ENCODE measurements around the gene CPSF4.

Gene CPSF4

DNA sequence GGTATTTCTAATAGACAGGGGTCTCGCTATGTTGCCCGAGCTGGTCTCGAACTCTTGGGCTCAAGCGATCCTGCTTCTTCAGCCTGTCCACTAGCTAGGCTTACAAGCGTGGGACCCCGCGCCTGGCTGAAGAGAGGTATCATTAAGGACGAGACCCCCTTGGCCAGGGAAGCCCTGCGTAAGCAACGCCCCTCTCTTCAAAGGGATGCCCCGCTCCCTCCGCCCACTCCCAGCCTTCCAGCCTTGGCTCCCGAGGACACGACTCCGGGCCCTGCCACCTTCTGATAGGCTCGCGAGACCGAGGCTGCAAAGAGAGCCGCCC is 65.5 kb downstream of the CPSF4 start (continued):
- TF ChIP-seq, protein P1, sequence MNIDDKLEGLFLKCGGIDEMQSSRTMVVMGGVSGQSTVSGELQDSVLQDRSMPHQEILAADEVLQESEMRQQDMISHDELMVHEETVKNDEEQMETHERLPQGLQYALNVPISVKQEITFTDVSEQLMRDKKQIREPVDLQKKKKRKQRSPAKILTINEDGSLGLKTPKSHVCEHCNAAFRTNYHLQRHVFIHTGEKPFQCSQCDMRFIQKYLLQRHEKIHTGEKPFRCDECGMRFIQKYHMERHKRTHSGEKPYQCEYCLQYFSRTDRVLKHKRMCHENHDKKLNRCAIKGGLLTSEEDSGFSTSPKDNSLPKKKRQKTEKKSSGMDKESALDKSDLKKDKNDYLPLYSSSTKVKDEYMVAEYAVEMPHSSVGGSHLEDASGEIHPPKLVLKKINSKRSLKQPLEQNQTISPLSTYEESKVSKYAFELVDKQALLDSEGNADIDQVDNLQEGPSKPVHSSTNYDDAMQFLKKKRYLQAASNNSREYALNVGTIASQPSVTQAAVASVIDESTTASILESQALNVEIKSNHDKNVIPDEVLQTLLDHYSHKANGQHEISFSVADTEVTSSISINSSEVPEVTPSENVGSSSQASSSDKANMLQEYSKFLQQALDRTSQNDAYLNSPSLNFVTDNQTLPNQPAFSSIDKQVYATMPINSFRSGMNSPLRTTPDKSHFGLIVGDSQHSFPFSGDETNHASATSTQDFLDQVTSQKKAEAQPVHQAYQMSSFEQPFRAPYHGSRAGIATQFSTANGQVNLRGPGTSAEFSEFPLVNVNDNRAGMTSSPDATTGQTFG (tag by site-specific recombination; IDR thresholded peaks at IDR 0.05; ENCODE audit: borderline replicate concordance) = no peak
- TF ChIP-seq, protein P2, sequence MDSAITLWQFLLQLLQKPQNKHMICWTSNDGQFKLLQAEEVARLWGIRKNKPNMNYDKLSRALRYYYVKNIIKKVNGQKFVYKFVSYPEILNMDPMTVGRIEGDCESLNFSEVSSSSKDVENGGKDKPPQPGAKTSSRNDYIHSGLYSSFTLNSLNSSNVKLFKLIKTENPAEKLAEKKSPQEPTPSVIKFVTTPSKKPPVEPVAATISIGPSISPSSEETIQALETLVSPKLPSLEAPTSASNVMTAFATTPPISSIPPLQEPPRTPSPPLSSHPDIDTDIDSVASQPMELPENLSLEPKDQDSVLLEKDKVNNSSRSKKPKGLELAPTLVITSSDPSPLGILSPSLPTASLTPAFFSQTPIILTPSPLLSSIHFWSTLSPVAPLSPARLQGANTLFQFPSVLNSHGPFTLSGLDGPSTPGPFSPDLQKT (IDR thresholded peaks at IDR 0.05; ENCODE audit: borderline replicate concordance, low read depth, low read length) = no peak
- TF ChIP-seq, protein P3, sequence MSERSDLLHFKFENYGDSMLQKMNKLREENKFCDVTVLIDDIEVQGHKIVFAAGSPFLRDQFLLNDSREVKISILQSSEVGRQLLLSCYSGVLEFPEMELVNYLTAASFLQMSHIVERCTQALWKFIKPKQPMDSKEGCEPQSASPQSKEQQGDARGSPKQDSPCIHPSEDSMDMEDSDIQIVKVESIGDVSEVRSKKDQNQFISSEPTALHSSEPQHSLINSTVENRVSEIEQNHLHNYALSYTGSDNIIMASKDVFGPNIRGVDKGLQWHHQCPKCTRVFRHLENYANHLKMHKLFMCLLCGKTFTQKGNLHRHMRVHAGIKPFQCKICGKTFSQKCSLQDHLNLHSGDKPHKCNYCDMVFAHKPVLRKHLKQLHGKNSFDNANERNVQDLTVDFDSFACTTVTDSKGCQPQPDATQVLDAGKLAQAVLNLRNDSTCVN (tag by site-specific recombination; optimal IDR thresholded peaks at IDR 0.05) = no peak
- TF ChIP-seq ZNF610 (tag by site-specific recombination; IDR thresholded peaks at IDR 0.05; ENCODE audit: borderline replicate concordance) = no peak
- TF ChIP-seq, protein P4, sequence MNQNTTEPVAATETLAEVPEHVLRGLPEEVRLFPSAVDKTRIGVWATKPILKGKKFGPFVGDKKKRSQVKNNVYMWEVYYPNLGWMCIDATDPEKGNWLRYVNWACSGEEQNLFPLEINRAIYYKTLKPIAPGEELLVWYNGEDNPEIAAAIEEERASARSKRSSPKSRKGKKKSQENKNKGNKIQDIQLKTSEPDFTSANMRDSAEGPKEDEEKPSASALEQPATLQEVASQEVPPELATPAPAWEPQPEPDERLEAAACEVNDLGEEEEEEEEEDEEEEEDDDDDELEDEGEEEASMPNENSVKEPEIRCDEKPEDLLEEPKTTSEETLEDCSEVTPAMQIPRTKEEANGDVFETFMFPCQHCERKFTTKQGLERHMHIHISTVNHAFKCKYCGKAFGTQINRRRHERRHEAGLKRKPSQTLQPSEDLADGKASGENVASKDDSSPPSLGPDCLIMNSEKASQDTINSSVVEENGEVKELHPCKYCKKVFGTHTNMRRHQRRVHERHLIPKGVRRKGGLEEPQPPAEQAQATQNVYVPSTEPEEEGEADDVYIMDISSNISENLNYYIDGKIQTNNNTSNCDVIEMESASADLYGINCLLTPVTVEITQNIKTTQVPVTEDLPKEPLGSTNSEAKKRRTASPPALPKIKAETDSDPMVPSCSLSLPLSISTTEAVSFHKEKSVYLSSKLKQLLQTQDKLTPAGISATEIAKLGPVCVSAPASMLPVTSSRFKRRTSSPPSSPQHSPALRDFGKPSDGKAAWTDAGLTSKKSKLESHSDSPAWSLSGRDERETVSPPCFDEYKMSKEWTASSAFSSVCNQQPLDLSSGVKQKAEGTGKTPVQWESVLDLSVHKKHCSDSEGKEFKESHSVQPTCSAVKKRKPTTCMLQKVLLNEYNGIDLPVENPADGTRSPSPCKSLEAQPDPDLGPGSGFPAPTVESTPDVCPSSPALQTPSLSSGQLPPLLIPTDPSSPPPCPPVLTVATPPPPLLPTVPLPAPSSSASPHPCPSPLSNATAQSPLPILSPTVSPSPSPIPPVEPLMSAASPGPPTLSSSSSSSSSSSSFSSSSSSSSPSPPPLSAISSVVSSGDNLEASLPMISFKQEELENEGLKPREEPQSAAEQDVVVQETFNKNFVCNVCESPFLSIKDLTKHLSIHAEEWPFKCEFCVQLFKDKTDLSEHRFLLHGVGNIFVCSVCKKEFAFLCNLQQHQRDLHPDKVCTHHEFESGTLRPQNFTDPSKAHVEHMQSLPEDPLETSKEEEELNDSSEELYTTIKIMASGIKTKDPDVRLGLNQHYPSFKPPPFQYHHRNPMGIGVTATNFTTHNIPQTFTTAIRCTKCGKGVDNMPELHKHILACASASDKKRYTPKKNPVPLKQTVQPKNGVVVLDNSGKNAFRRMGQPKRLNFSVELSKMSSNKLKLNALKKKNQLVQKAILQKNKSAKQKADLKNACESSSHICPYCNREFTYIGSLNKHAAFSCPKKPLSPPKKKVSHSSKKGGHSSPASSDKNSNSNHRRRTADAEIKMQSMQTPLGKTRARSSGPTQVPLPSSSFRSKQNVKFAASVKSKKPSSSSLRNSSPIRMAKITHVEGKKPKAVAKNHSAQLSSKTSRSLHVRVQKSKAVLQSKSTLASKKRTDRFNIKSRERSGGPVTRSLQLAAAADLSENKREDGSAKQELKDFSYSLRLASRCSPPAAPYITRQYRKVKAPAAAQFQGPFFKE (tag by site-specific recombination; IDR thresholded peaks at IDR 0.05; ENCODE audit: borderline replicate concordance) = no peak
- peak; percentile 68; the same call in 1 of the 2 replicates for TF ChIP-seq EGR2 (tag by site-specific recombination; IDR thresholded peaks at IDR 0.05; ENCODE audit: low read depth)
- TF ChIP-seq ZNF664 (tag by site-specific recombination; IDR thresholded peaks at IDR 0.05) = no peak
- no peak for TF ChIP-seq SP3 (tag by site-specific recombination; IDR thresholded peaks at IDR 0.05)
- TF ChIP-seq ZNF248 (tag by site-specific recombination; IDR thresholded peaks at IDR 0.05) = no peak
- TF ChIP-seq ZNF391 (tag by site-specific recombination; IDR thresholded peaks at IDR 0.05; ENCODE audit: borderline replicate concordance, low read depth) = 0 out of 2 replicates have a peak, but pooled peaks have one; percentile 14
- TF ChIP-seq, protein P5, sequence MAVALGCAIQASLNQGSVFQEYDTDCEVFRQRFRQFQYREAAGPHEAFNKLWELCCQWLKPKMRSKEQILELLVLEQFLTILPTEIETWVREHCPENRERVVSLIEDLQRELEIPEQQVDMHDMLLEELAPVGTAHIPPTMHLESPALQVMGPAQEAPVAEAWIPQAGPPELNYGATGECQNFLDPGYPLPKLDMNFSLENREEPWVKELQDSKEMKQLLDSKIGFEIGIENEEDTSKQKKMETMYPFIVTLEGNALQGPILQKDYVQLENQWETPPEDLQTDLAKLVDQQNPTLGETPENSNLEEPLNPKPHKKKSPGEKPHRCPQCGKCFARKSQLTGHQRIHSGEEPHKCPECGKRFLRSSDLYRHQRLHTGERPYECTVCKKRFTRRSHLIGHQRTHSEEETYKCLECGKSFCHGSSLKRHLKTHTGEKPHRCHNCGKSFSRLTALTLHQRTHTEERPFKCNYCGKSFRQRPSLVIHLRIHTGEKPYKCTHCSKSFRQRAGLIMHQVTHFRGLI (tag by site-specific recombination; IDR thresholded peaks at IDR 0.05) = no peak
- TF ChIP-seq ZNF701 (tag by site-specific recombination; IDR thresholded peaks at IDR 0.05) = no peak
- TF ChIP-seq YY1 (tag by site-specific recombination; IDR thresholded peaks at IDR 0.05) = no peak
- no peak for TF ChIP-seq ZNF677 (tag by site-specific recombination; IDR thresholded peaks at IDR 0.05)
- no peak for TF ChIP-seq ZSCAN30 (tag by site-specific recombination; IDR thresholded peaks at IDR 0.05)
- TF ChIP-seq KLF16 (tag by site-specific recombination; IDR thresholded peaks at IDR 0.05) = 0 out of 2 replicates have a peak, but pooled peaks have one; percentile 41
- TF ChIP-seq ZBTB21 (tag by site-specific recombination; IDR thresholded peaks at IDR 0.05) = no peak
- TF ChIP-seq SP2 (tag by site-specific recombination; IDR thresholded peaks at IDR 0.05) = peak; percentile 90
- peak; percentile 17; the same call in 1 of the 2 replicates for TF ChIP-seq ZEB2 (tag by site-specific recombination; IDR thresholded peaks at IDR 0.05)
- TF ChIP-seq, protein P6, sequence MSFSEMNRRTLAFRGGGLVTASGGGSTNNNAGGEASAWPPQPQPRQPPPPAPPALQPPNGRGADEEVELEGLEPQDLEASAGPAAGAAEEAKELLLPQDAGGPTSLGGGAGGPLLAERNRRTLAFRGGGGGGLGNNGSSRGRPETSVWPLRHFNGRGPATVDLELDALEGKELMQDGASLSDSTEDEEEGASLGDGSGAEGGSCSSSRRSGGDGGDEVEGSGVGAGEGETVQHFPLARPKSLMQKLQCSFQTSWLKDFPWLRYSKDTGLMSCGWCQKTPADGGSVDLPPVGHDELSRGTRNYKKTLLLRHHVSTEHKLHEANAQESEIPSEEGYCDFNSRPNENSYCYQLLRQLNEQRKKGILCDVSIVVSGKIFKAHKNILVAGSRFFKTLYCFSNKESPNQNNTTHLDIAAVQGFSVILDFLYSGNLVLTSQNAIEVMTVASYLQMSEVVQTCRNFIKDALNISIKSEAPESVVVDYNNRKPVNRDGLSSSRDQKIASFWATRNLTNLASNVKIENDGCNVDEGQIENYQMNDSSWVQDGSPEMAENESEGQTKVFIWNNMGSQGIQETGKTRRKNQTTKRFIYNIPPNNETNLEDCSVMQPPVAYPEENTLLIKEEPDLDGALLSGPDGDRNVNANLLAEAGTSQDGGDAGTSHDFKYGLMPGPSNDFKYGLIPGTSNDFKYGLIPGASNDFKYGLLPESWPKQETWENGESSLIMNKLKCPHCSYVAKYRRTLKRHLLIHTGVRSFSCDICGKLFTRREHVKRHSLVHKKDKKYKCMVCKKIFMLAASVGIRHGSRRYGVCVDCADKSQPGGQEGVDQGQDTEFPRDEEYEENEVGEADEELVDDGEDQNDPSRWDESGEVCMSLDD (tag by site-specific recombination; IDR thresholded peaks at IDR 0.05) = no peak
- TF ChIP-seq, protein P7, sequence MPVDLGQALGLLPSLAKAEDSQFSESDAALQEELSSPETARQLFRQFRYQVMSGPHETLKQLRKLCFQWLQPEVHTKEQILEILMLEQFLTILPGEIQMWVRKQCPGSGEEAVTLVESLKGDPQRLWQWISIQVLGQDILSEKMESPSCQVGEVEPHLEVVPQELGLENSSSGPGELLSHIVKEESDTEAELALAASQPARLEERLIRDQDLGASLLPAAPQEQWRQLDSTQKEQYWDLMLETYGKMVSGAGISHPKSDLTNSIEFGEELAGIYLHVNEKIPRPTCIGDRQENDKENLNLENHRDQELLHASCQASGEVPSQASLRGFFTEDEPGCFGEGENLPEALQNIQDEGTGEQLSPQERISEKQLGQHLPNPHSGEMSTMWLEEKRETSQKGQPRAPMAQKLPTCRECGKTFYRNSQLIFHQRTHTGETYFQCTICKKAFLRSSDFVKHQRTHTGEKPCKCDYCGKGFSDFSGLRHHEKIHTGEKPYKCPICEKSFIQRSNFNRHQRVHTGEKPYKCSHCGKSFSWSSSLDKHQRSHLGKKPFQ (tag by site-specific recombination; IDR thresholded peaks at IDR 0.05) = no peak
